Renal pelvis (tissue), 4 donors: Measurements from ENCODE around the gene GNL2. TPM values are rescaled to one million over a fixed set of nuclear protein-coding genes. Genes with fewer than 3 reads are reported as not detected.
A peak's percentile ranks its signal among the peaks of the same experiment; 100 is the strongest.
"Not testable (repeated sequence)": the region's sequence is repeated elsewhere in the genome, so short reads cannot be mapped to it uniquely, and the experiment has no call there.

Experiments
- DNase-seq: peaks from one replicate; pipeline ENCODE4 v3.0.0-alpha.2; 2013
- polyA plus RNA-seq, 3 donors: library from polyadenylated mRNA; unstranded; fragments of 120-200 nt; gene quantifications; one replicate each; pipeline ENCODE4 v1.2.1, GENCODE V29; 2013; ENCODE audit not compliant: insufficient read length in 3 of 3

GNL2 gene
- polyA plus RNA-seq, 3 donors: 65.3 to 82.5 (median 74.4) TPM

DNA sequence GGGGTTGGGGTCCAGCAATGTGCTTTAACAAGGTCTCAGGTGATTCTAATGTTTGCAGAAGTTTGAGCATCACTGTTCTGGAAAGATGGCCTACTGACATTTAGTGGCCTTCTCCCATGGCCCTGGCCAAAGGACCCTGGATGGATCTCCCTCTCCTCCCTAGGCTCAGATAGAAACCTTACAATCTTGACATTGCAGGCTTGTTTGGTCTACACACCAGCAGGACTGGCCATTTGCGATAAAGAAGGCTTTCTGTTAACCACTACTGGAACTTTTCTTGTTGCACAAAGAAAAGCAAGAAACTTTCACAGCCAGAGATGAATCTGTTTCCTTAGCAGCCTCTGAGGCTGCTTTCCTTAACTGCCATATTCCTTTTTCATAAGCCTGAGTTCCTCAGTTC lies 32.8 kb downstream of the GNL2 start:
- no peak for DNase-seq

- DNase-seq: no peak
Observed at GRCh38 chr1:37561133-37562132, 34.3 kb downstream of the GNL2 start.

GRCh38 chr1:37560401-37561132 lies 35.2 kb downstream of the GNL2 start:
- DNase-seq: no peak

GRCh38 chr1:37559957-37560379 lies 35.8 kb downstream of the GNL2 start:
- not testable (repeated sequence) for DNase-seq

GRCh38 chr1:37559080-37559479 lies 36.7 kb downstream of the GNL2 start:
- DNase-seq: no peak

DNA sequence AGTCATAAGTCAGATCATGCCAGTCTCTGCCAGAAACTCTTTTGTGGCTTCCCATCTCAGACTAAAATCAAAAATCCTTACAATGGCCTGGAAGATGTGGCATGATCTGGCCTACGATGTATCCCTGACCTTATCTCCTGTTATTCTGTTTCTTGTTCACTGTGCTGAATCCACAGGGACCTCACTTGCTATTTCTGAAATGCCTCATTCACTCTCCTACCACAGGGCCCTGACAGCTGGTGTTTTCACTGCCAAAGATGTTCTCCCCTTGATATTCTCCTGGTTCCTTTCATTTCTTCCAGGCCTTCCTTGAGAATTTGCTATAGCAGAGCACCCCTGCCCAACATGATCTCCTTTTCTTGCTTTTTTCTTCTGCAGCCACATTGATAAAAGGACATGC lies 37.3 kb downstream of the GNL2 start:
- DNase-seq: no peak

DNA sequence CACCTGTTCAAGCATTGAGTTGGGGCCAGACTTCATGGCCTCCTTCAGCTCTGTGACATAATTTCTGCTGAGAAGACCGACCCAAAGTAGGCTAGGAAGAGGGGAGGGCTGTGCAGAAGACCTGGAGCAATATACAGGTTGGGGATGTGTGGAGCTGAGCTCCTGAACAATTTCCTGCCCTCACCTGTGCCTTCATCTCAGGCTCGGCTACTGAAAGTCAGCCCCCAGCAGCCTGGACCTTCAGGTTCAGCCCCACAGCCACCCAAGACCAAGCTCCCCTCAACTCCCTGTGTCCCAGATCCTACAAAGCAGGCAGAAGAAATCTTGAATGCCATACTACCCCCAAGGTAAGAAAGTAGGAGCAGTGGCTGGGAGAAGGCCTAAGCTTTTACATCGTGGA lies 38.3 kb downstream of the GNL2 start:
- no peak for DNase-seq

DNA sequence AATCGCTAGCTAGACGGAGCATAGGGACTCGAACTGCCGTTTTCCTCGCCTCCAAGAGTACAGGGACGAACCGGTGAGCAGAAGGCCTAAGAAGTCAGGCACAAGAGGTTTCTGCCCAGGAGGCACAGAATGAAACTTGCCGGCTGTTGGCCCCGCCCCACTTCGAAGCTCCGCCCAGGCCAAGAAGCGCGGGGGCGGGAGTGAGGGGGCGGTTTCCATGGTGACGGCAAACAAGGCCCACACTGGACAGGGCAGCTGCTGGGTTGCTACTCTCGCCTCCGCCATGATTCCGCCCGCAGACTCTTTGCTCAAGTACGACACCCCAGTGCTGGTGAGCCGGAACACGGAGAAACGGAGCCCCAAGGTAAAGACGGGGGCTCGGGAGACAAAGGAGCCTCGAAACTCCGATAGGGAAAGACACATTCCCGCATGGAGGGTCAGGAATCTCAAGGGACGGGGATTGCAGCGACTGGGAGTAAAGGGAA lies 39.0 kb downstream of the GNL2 start, which contains the start of gene DNALI1:
Gene DNALI1 (plus strand): TSS at position 229 of the 485 bp plus-strand sequence. CDS start 55 bp downstream, at position 284.
- DNase-seq: peak; percentile 91

GRCh38 chr1:37553927-37554808 lies 41.6 kb downstream of the GNL2 start, which contains the start of gene SNIP1:
Gene SNIP1, minus strand, starts transcription at chr1:37554293. Its CDS starts 64 bp downstream, at chr1:37554229.
- DNase-seq: peak; percentile 94

- no peak for DNase-seq
Observed at GRCh38 chr1:37553598-37553926, 42.2 kb downstream of the GNL2 start.

DNA sequence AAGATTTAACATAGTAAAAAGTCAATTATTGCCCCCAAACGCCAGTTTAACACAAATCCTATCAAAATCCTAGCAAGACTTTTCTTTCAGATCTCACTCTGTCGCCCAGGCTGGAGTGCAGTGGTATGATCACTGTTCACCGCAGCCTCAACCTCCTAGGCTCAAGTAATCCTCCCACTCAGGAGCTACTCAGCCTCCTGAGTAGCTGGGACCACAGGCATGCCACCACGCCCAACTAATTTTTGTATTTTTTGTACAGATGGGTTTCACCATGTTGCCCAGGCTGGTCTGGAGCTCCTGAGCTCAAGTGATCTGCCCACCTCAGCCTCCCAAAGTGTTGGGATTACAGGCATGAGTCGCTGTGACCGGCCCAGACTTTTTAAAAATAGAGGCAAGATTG lies 46.4 kb downstream of the GNL2 start:
- no peak for DNase-seq

DNA sequence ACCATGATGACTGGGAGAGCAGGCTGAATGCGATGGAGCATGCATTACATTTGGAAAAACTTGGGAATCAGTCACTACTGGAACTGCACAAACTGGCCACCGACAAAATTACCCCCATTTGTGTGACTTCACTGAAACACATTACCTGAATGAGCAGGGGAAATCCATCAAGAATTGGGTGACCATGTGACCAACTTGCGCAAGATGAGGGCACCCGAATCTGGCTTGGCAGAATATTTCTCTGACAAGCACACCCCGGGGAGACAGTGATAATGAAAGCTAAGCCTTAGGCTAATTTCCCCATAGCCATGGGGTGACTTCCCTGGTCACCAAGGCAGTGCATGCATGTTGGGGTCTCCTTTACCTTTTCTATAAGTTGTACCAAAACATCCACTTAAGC lies 50.7 kb downstream of the GNL2 start:
- DNase-seq: no peak

- no peak for DNase-seq
Observed at GRCh38 chr1:37544530-37544929, 51.2 kb downstream of the GNL2 start.

DNA sequence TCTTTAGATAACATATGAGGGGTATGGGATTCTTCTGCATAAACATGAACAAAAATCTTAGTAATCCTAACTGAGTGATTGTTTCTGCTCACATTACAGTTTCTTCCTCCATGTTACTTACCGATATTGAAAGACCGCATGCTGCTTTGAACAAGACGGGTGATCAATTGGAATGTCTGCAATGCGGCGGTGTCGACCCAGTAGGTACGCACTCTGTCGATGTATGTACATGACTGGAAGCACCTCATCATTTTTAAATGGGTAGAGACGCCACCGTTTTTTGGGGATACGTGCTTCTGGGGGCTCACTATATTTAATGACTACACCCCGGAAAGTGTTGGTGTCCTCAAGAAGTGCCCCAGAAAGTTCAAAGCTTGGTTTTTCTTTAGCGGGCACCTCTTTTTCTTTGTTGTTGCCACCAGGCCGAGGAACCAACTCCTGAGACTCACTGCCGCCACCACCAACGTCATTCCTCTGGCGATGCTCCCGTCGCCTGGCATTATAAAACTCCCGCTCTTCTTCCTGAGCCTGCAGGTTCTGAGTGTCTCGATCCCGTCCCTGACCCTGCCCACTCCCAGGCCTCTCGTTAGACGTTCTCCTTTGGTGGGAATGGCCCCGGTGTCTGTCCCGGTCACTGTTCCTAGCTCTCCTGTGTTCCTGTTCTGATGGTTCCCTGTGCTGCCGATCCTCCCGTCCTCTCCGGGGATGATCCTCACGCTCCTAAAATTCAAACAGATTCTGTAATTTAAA lies 55.5 kb downstream of the GNL2 start:
- no peak for DNase-seq

- not testable (repeated sequence) for DNase-seq
Observed at GRCh38 chr1:37539154-37539553, 56.6 kb downstream of the GNL2 start.

DNA sequence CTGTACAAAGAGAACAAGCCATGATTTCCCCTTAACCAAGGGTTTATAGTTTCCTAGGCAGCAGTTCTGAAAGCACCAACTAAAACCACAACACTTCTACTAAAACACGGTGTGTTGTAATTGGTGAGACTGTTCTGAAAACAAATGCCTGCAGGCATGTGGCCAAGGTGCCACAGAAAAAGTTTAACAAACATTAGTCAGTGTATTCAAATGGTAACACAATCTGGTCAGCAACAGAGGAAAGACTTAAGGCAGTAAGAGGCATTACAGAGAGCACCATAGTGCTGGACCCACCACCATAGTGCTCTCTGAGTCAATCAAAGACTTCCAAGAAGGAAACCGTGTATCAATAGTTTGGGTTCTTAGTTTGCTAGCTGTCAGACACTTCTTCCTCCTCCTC lies 58.4 kb downstream of the GNL2 start:
- no peak for DNase-seq

- DNase-seq: no peak
Observed at GRCh38 chr1:37533317-37534093, 62.2 kb downstream of the GNL2 start.

GRCh38 chr1:37532418-37533156 lies 63.1 kb downstream of the GNL2 start:
- DNase-seq: not testable (repeated sequence)

DNA sequence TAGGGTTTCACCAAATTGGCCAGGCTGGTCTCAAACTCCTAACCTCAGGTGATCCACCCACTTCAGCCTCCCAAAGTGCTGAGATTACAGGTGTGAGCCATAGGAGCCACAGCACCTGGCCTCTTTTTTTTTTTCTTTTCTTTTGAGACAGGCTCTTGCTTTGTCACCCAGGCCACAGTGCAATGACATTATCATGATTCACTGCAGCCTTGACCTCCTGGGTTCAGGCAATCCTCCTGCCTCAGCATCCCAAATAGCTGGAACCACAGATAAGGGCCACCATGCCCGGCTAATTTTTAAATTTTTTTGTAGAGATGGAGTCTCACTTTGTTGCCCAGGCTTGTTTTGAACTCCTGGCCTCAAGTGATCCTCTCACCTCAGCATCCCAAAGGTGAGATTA lies 65.8 kb downstream of the GNL2 start:
- not testable (repeated sequence) for DNase-seq
